HCT116 (cell line): ENCODE results near the gene CASP1. TPM values are rescaled to one million over a fixed set of nuclear protein-coding genes. Genes with fewer than 3 reads are reported as not detected.
"Not testable (repeated sequence)": the region's sequence is repeated elsewhere in the genome, so short reads cannot be mapped to it uniquely, and the experiment has no call there.

ENCODE experiments used
- ATAC-seq: fragments of 200-7000 bp; cut with Tn5 transposase; 2 replicates; pipeline ENCODE4 v1.9.1; 2020; ENCODE audit warnings: mild to moderate bottlenecking, moderate library complexity
- BruUV-seq: library from RNA; stranded (reverse); fragments of 400-500 nt; replicated peaks from 2 replicates; lab custom pipeline; 2021; lab: Mats Ljungman, UMichigan
- CTCF ChIA-PET: fragments of 300-600 bp; sonication (Branson Sonifier 250); formaldehyde crosslinking; loops from one replicate; lab custom pipeline; 2021; ENCODE audit warnings: antibody characterized with exemption; lab: Charles Lee
- POLR2A ChIA-PET: fragments of 300-600, 350-600 bp; sonication (Branson Sonifier 250); formaldehyde crosslinking; loops from one replicate; lab custom pipeline; 2021; ENCODE audit warnings: antibody characterized with exemption; lab: Charles Lee
- RAD21 ChIA-PET, 2 experiments: fragments of 300-600 bp; sonication (Branson Sonifier 250); formaldehyde crosslinking; loops; one replicate each; lab custom pipeline; 2023; ENCODE audit warnings: low total read pairs in 2 of 2; ENCODE audit not compliant: uncharacterized antibody in 2 of 2, unreplicated experiment in 2 of 2, low non-redundant PET in 1 of 2; lab: Charles Lee
- DNase-seq: peaks from one replicate; pipeline ENCODE4 v3.0.0-alpha.2; 2010; ENCODE audit warnings: low read depth, low spot score
- H2AFZ ChIP-seq: fragments of 200-600 bp; shearing (Covaris generic), sonication (generic); 2 replicates; pipeline ENCODE4 v1.6.1; 2017; ENCODE audit warnings: low read depth, mixed run types, mixed read lengths, antibody characterized with exemption, low read length; ENCODE audit not compliant: poor library complexity, severe bottlenecking
- H3K27ac ChIP-seq: 2 replicates; pipeline ENCODE4 v1.5.1; 2012; ENCODE audit warnings: low read depth, low read length
- H3K27me3 ChIP-seq: fragments of 200-600 bp; sonication (generic); 2 replicates; pipeline ENCODE4 v1.6.1; 2016; ENCODE audit warnings: mixed run types, low read length, mixed read lengths; ENCODE audit not compliant: insufficient read depth
- H3K36me3 ChIP-seq, 2 experiments: fragments of 200-500 bp in 1 of 2; fragments of 200-600 bp in 1 of 2; sonication (Bioruptor generic) in 1 of 2; sonication (generic) in 1 of 2; 2 replicates each; pipeline versions ENCODE4 v1.5.1 to v1.6.1; 2014 to 2016; ENCODE audit warnings: low read length in 2 of 2, inconsistent platforms in 1 of 2, mixed read lengths in 1 of 2, mixed run types in 1 of 2; ENCODE audit not compliant: insufficient read depth in 2 of 2, control insufficient read depth in 1 of 2
- H3K4me1 ChIP-seq, 2 experiments: fragments of 200-600 bp in 1 of 2; sonication (generic) in 1 of 2; 2 replicates each; pipeline versions ENCODE4 v1.5.1 to v1.6.1; 2012 to 2017; ENCODE audit warnings: low read length in 2 of 2, inconsistent platforms in 1 of 2, mild to moderate bottlenecking in 1 of 2, mixed read lengths in 1 of 2, mixed run types in 1 of 2, moderate library complexity in 1 of 2; ENCODE audit not compliant: insufficient read depth in 2 of 2, control insufficient read depth in 1 of 2
- H3K4me2 ChIP-seq: fragments of 200-600 bp; sonication (generic); 2 replicates; pipeline ENCODE4 v1.6.1; 2017; ENCODE audit warnings: mixed run types, low read length, mixed read lengths
- H3K4me3 ChIP-seq, 2 experiments: fragments of 200-600 bp in 1 of 2; sonication (generic) in 1 of 2; replicated peaks in 1 of 2; 2 replicates each; pipeline ENCODE4 v1.5.1; 2011 to 2016; ENCODE audit warnings: low read length in 2 of 2, control low read depth in 1 of 2, low read depth in 1 of 2, mild to moderate bottlenecking in 1 of 2, mixed read lengths in 1 of 2, mixed run types in 1 of 2
- H3K79me2 ChIP-seq: fragments of 200-600 bp; sonication (generic); 2 replicates; pipeline ENCODE4 v1.6.1; 2017; ENCODE audit warnings: mild to moderate bottlenecking, mixed run types, low read length, moderate library complexity, mixed read lengths; ENCODE audit not compliant: insufficient read depth
- H3K9ac ChIP-seq: fragments of 200-600 bp; sonication (generic); 2 replicates; pipeline ENCODE4 v1.6.1; 2016; ENCODE audit warnings: low read length, mixed read lengths
- H3K9me2 ChIP-seq: fragments of 200-600 bp; sonication (generic), shearing (Covaris generic); 2 replicates; pipeline ENCODE4 v1.6.1; 2017; ENCODE audit warnings: mixed run types, mild to moderate bottlenecking, moderate library complexity; ENCODE audit not compliant: insufficient read depth
- H3K9me3 ChIP-seq, 2 experiments: fragments of 200-500 bp in 1 of 2; fragments of 200-600 bp in 1 of 2; sonication (Bioruptor generic) in 1 of 2; sonication (generic) in 1 of 2; 2 replicates each; pipeline ENCODE4 v1.6.1; 2014 to 2017; ENCODE audit warnings: low read length in 2 of 2, mixed read lengths in 2 of 2, inconsistent platforms in 1 of 2, low read depth in 1 of 2, mild to moderate bottlenecking in 1 of 2, mixed run types in 1 of 2, moderate library complexity in 1 of 2; ENCODE audit not compliant: control insufficient read depth in 1 of 2, insufficient read depth in 1 of 2
- H4K20me1 ChIP-seq: fragments of 200-600 bp; sonication (generic), shearing (Covaris generic); 2 replicates; pipeline ENCODE4 v1.6.1; 2017; ENCODE audit warnings: mixed run types, mild to moderate bottlenecking, moderate library complexity; ENCODE audit not compliant: insufficient read depth
- FOSL1 ChIP-seq: IDR thresholded peaks from 2 replicates; pipeline ENCODE4 v1.6.1; 2012; ENCODE audit warnings: low read depth
- RAD21 ChIP-seq: IDR thresholded peaks from 2 replicates; pipeline ENCODE4 v1.6.1; 2012; ENCODE audit warnings: low read depth, mild to moderate bottlenecking
- ZBTB33 ChIP-seq: IDR thresholded peaks from 2 replicates; pipeline ENCODE4 v1.6.1; 2011; ENCODE audit warnings: mild to moderate bottlenecking, low read length, moderate library complexity; ENCODE audit not compliant: insufficient replicate concordance; ENCODE audit errors: extremely low read depth
- ZFX ChIP-seq: fragments of 450-650 bp; IDR thresholded peaks from 2 replicates; pipeline ENCODE4 v1.6.1; 2017
- intact Hi-C: fragments of 100-400 bp; cut with micrococcal nuclease; formaldehyde crosslinking; loops from 2 replicates; pipeline ENCODE4 v1.10.0; 2022
- total RNA-seq: library from RNA; stranded (reverse); gene quantifications from one replicate; pipeline ENCODE4 v1.2.1, GENCODE V29; 2021; ENCODE audit not compliant: unreplicated experiment
- TF ChIP-seq, protein P1 (sequence below): IDR thresholded peaks from 2 replicates; pipeline ENCODE4 v1.6.1; 2012; ENCODE audit warnings: low read depth
- TF ChIP-seq, protein P2 (sequence below): IDR thresholded peaks from 2 replicates; pipeline ENCODE4 v1.6.1; 2012

The CASP1 gene
- total RNA-seq, 1 experiment from 2014 or later: not detected

GRCh38 chr11:105071089-105071732 lies 36.3 kb upstream of the CASP1 start (continued):
- TF ChIP-seq, protein P1, sequence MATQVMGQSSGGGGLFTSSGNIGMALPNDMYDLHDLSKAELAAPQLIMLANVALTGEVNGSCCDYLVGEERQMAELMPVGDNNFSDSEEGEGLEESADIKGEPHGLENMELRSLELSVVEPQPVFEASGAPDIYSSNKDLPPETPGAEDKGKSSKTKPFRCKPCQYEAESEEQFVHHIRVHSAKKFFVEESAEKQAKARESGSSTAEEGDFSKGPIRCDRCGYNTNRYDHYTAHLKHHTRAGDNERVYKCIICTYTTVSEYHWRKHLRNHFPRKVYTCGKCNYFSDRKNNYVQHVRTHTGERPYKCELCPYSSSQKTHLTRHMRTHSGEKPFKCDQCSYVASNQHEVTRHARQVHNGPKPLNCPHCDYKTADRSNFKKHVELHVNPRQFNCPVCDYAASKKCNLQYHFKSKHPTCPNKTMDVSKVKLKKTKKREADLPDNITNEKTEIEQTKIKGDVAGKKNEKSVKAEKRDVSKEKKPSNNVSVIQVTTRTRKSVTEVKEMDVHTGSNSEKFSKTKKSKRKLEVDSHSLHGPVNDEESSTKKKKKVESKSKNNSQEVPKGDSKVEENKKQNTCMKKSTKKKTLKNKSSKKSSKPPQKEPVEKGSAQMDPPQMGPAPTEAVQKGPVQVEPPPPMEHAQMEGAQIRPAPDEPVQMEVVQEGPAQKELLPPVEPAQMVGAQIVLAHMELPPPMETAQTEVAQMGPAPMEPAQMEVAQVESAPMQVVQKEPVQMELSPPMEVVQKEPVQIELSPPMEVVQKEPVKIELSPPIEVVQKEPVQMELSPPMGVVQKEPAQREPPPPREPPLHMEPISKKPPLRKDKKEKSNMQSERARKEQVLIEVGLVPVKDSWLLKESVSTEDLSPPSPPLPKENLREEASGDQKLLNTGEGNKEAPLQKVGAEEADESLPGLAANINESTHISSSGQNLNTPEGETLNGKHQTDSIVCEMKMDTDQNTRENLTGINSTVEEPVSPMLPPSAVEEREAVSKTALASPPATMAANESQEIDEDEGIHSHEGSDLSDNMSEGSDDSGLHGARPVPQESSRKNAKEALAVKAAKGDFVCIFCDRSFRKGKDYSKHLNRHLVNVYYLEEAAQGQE: no peak
- no peak for TF ChIP-seq ZFX

DNA sequence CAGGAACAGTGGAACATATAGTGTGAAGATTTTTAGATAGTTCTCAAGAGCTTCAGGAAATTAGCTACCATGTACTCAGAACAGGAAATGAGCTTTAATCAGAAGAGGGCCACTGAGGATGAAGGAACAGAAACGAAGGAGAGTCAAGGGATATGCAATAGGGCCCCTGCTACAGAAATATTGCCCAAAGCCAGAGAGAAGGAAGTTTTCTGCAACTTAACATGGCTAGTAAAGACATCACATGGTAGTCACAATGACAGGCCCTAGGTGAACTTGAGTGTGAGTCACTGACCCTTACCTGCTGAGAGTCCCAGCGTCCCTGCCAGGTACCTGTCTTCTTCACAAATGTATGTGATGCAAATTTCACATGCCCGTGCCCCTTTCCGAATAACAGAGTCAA lies 35.4 kb upstream of the CASP1 start:
- ATAC-seq: no peak

GRCh38 chr11:105069749-105070148 lies 34.8 kb upstream of the CASP1 start:
- H3K9me3 ChIP-seq, H3K27ac ChIP-seq, H3K4me2 ChIP-seq, H3K4me3 ChIP-seq, POLR2A ChIA-PET, RAD21 ChIA-PET, H3K9me2 ChIP-seq, H3K36me3 ChIP-seq, DNase-seq, BruUV-seq, ATAC-seq, H3K79me2 ChIP-seq, H3K9ac ChIP-seq, H3K4me1 ChIP-seq, H3K27me3 ChIP-seq, intact Hi-C loops, H4K20me1 ChIP-seq, H2AFZ ChIP-seq: not testable (repeated sequence)
- CTCF ChIA-PET: interaction anchor here (0.7 kb wide), 1 partner anchor 1393 kb away, joined by 3 read pairs; no protein-coding TSS in a partner anchor

More for the DNA sequence above, 35.4 kb upstream of the CASP1 start:
- H3K4me2 ChIP-seq: no peak overlapping the region
- no peaks in the 10 kb centered on the region for H3K4me1 ChIP-seq
- no TSS peak for BruUV-seq
- no peaks in the 10 kb centered on the region for H3K9me3 ChIP-seq
- no peaks in the 10 kb centered on the region for H3K9me2 ChIP-seq
- no peak for TF ChIP-seq ZBTB33
- TF ChIP-seq FOSL1: no peak
- TF ChIP-seq, protein P2, sequence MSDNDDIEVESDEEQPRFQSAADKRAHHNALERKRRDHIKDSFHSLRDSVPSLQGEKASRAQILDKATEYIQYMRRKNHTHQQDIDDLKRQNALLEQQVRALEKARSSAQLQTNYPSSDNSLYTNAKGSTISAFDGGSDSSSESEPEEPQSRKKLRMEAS: no peak
- TF ChIP-seq RAD21: no peak
- ChIA-PET POLR2A (no interaction called here), CTCF (no interaction called here), RAD21 (no interaction called here)
- H3K27ac ChIP-seq: no peak overlapping the region
- H3K79me2 ChIP-seq: no peaks in the 10 kb centered on the region
- no peak overlapping the region for H3K9ac ChIP-seq
- H3K4me3 ChIP-seq: no peak overlapping the region
- H2AFZ ChIP-seq: no peak overlapping the region
- intact Hi-C loops: no loop called here
- no peaks in the 10 kb centered on the region for H3K36me3 ChIP-seq
- H3K27me3 ChIP-seq: no peaks in the 10 kb centered on the region
- no peak for DNase-seq
- H4K20me1 ChIP-seq: no peaks in the 10 kb centered on the region
